ENCODE measurements around the gene TSPAN5. TPM values are rescaled to one million over a fixed set of nuclear protein-coding genes. Genes with fewer than 3 reads are reported as not detected.

The TSPAN5 gene
- polyA plus RNA-seq, 1 donor (not counting 4 experiments of a cell fraction or from before 2014, with no cell fraction given) = 45.5 TPM

- H3K27ac ChIP-seq (ENCODE audit: control insufficient read depth, insufficient read depth, low read length) = no peak overlapping the region
- H3K79me2 ChIP-seq (ENCODE audit: control insufficient read depth, insufficient read depth, low read length) = peaks cover 24% of the 10 kb centered on the region
- no peak for TF ChIP-seq CTCF (optimal IDR thresholded peaks at IDR 0.05 in 1 of 3, IDR thresholded peaks at IDR 0.05 in 1 of 3, conservative IDR thresholded peaks at IDR 0.05 in 1 of 3; ENCODE audit: extremely low read depth in 1 of 3, insufficient read depth in 2 of 3, low read length in 3 of 3)
- TF ChIP-seq EZH2 (IDR thresholded peaks at IDR 0.05; ENCODE audit: low read length) = no peak
- no peak overlapping the region for H3K9ac ChIP-seq (ENCODE audit: control insufficient read depth, extremely low read depth, insufficient read depth, low read length)
- H3K9me3 ChIP-seq (ENCODE audit: control insufficient read depth, low read depth, low read length) = no peaks in the 10 kb centered on the region
- H3K4me3 ChIP-seq (ENCODE audit: control insufficient read depth in 2 of 3, extremely low read depth in 1 of 3, insufficient read depth in 2 of 3, low read depth in 1 of 3, low read length in 3 of 3) = no peak overlapping the region
- dilution Hi-C loops (cut with MboI; ENCODE audit: extremely low pct_ligation_motif_present, low sequenced_read_pairs) = no loop called here
- peaks cover 47% of the 10 kb centered on the region for H3K4me1 ChIP-seq (ENCODE audit: control insufficient read depth, extremely low read depth, insufficient read depth, low read length)
- H3K4me2 ChIP-seq (ENCODE audit: control insufficient read depth, extremely low read depth, insufficient read depth, low read depth, low read length) = no peak overlapping the region
- FAIRE-seq (no peak), DNase-seq (ENCODE audit: low read depth, low spot score) (no peak)
- no peaks in the 10 kb centered on the region for H3K27me3 ChIP-seq (ENCODE audit: control insufficient read depth, extremely low read depth, insufficient read depth, low read length)
- H3K9me1 ChIP-seq (ENCODE audit: control insufficient read depth, extremely low read depth, insufficient read depth, low read length) = no peaks in the 10 kb centered on the region
- no peak overlapping the region for H2AFZ ChIP-seq (ENCODE audit: control insufficient read depth, low read length)
- H4K20me1 ChIP-seq (ENCODE audit: control insufficient read depth, extremely low read depth, insufficient read depth, low read length) = no peaks in the 10 kb centered on the region
- H3K36me3 ChIP-seq (ENCODE audit: control insufficient read depth in 2 of 2, extremely low read depth in 1 of 2, insufficient read depth in 2 of 2, low read length in 2 of 2) = peaks cover 9 to 21% of the 10 kb centered on the region in 2 experiments
These were observed 181.5 kb downstream of the TSPAN5 start for GRCh38 chr4:98476891-98477290.

DNA sequence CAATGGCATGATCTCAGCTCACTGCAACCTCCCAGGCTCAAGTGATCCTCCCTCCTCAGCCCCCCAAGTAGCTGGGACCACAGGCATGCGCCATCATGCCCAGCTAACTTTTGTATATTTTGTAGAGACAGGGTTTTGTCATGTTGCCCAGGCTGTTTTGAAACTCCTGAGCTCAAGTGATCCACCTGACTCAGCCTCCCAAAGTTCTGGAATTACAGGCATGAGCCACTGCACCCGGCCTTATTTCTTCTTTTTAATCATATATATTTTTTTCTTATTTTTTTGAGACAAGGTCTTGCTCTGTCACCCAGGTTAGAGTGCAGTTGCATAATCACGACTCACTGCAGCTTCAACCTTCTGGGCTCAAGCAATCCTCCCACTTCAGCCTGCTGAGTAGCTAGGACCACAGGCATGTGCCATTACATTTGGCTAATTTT is 184.0 kb downstream of the TSPAN5 start:
- DNase-seq (ENCODE audit: low read depth, low spot score) (peak; percentile 36), FAIRE-seq (peak; percentile 73)
- no peak overlapping the region for H2AFZ ChIP-seq (ENCODE audit: control insufficient read depth, low read length)
- peaks cover 12 to 22% of the 10 kb centered on the region in 2 experiments for H3K36me3 ChIP-seq (ENCODE audit: control insufficient read depth in 2 of 2, extremely low read depth in 1 of 2, insufficient read depth in 2 of 2, low read length in 2 of 2)
- no peaks in the 10 kb centered on the region for H3K27me3 ChIP-seq (ENCODE audit: control insufficient read depth, extremely low read depth, insufficient read depth, low read length)
- H4K20me1 ChIP-seq (ENCODE audit: control insufficient read depth, extremely low read depth, insufficient read depth, low read length) = no peaks in the 10 kb centered on the region
- H3K4me3 ChIP-seq (ENCODE audit: control insufficient read depth in 2 of 3, extremely low read depth in 1 of 3, insufficient read depth in 2 of 3, low read depth in 1 of 3, low read length in 3 of 3) = no peak overlapping the region
- peak overlapping the region; percentile 41 for H3K27ac ChIP-seq (ENCODE audit: control insufficient read depth, insufficient read depth, low read length)
- no peaks in the 10 kb centered on the region for H3K9me3 ChIP-seq (ENCODE audit: control insufficient read depth, low read depth, low read length)
- no peaks in the 10 kb centered on the region for H3K9me1 ChIP-seq (ENCODE audit: control insufficient read depth, extremely low read depth, insufficient read depth, low read length)
- H3K4me2 ChIP-seq (ENCODE audit: control insufficient read depth, extremely low read depth, insufficient read depth, low read depth, low read length) = peak overlapping the region; percentile 18
- no peak overlapping the region for H3K9ac ChIP-seq (ENCODE audit: control insufficient read depth, extremely low read depth, insufficient read depth, low read length)
- dilution Hi-C loops (cut with MboI; ENCODE audit: extremely low pct_ligation_motif_present, low sequenced_read_pairs) = no loop called here
- TF ChIP-seq EZH2 (IDR thresholded peaks at IDR 0.05; ENCODE audit: low read length) (no peak), CTCF (optimal IDR thresholded peaks at IDR 0.05 in 1 of 3, IDR thresholded peaks at IDR 0.05 in 1 of 3, conservative IDR thresholded peaks at IDR 0.05 in 1 of 3; ENCODE audit: extremely low read depth in 1 of 3, insufficient read depth in 2 of 3, low read length in 3 of 3) (no peak)
- peaks cover 9% of the 10 kb centered on the region for H3K79me2 ChIP-seq (ENCODE audit: control insufficient read depth, insufficient read depth, low read length)
- peaks cover 26% of the 10 kb centered on the region for H3K4me1 ChIP-seq (ENCODE audit: control insufficient read depth, extremely low read depth, insufficient read depth, low read length)
